ENCODE results near the gene ATP1A3.
"Not testable (repeated sequence)": the region's sequence is repeated elsewhere in the genome, so short reads cannot be mapped to it uniquely, and the experiment has no call there.

The ATP1A3 gene

GRCh38 chr19:42012747-42013146 lies 18.7 kb upstream of the ATP1A3 start:
- DNase-seq (ENCODE audit: low read depth in 2 of 2, low spot score in 1 of 2): not testable (repeated sequence)

- DNase-seq (ENCODE audit: low read depth in 2 of 2, low spot score in 1 of 2): no peak
Measured at GRCh38 chr19:42010245-42011126, 16.5 kb upstream of the ATP1A3 start.

GRCh38 chr19:42006569-42006968 lies 12.5 kb upstream of the ATP1A3 start:
- no peak for DNase-seq (ENCODE audit: low read depth in 2 of 2, low spot score in 1 of 2)

- DNase-seq (ENCODE audit: low read depth in 2 of 2, low spot score in 1 of 2): no peak
Measured at GRCh38 chr19:42005504-42005903, 11.5 kb upstream of the ATP1A3 start.

- no peak for DNase-seq (ENCODE audit: low read depth in 2 of 2, low spot score in 1 of 2)
Measured at GRCh38 chr19:42003506-42004294, 9.7 kb upstream of the ATP1A3 start.

GRCh38 chr19:41999878-42000208 lies 5.8 kb upstream of the ATP1A3 start:
- DNase-seq (ENCODE audit: low read depth in 2 of 2, low spot score in 1 of 2): no peak

- DNase-seq (ENCODE audit: low read depth in 2 of 2, low spot score in 1 of 2): no peak
Measured at GRCh38 chr19:41999071-41999877, 5.2 kb upstream of the ATP1A3 start.

- no peak for DNase-seq (ENCODE audit: low read depth in 2 of 2, low spot score in 1 of 2)
Measured at GRCh38 chr19:41998246-41999020, 4.4 kb upstream of the ATP1A3 start.

- DNase-seq (ENCODE audit: low read depth in 2 of 2, low spot score in 1 of 2): no peak
Measured at GRCh38 chr19:41997851-41998229, 3.8 kb upstream of the ATP1A3 start.

GRCh38 chr19:41997121-41997850 lies 3.3 kb upstream of the ATP1A3 start:
- DNase-seq (ENCODE audit: low read depth in 2 of 2, low spot score in 1 of 2): no peak

- no peak for DNase-seq (ENCODE audit: low read depth in 2 of 2, low spot score in 1 of 2)
Measured at GRCh38 chr19:41995959-41996797, 2.1 kb upstream of the ATP1A3 start.

- no peak for DNase-seq (ENCODE audit: low read depth in 2 of 2, low spot score in 1 of 2)
Measured at GRCh38 chr19:41994994-41995958, 1.2 kb upstream of the ATP1A3 start.

- DNase-seq (ENCODE audit: low read depth in 2 of 2, low spot score in 1 of 2): no peak
Measured at GRCh38 chr19:41994521-41994971, 516 bp upstream of the ATP1A3 start.

GRCh38 chr19:41991925-41992569 lies 2.0 kb downstream of the ATP1A3 start:
- not testable (repeated sequence) for DNase-seq (ENCODE audit: low read depth in 2 of 2, low spot score in 1 of 2)

GRCh38 chr19:41991025-41991424 lies 3.0 kb downstream of the ATP1A3 start:
- DNase-seq (ENCODE audit: low read depth in 2 of 2, low spot score in 1 of 2): no peak

- no peak for DNase-seq (ENCODE audit: low read depth in 2 of 2, low spot score in 1 of 2)
Measured at GRCh38 chr19:41990615-41991014, 3.4 kb downstream of the ATP1A3 start.

- DNase-seq (ENCODE audit: low read depth in 2 of 2, low spot score in 1 of 2): no peak
Measured at GRCh38 chr19:41990028-41990427, 4.0 kb downstream of the ATP1A3 start.

Measured in stimulated activated CD8-positive, alpha-beta memory T cell treated with anti-CD3 and anti-CD28 coated beads, Interleukin-4, amount 100 ng/mL, for 1 hour (primary cell).